HG02852 (cell line): Measurements from ENCODE around the gene ARPIN.
A peak's percentile ranks its signal among the peaks of the same experiment; 100 is the strongest.
"Not testable (repeated sequence)": the region's sequence is repeated elsewhere in the genome, so short reads cannot be mapped to it uniquely, and the experiment has no call there.

Source experiments
- ATAC-seq: cut with Tn5 transposase; IDR thresholded peaks from one replicate; pipeline ENCODE4 v1.9.1; 2021; ENCODE audit warnings: mild to moderate bottlenecking, moderate library complexity; ENCODE audit not compliant: unreplicated experiment

The ARPIN gene

DNA sequence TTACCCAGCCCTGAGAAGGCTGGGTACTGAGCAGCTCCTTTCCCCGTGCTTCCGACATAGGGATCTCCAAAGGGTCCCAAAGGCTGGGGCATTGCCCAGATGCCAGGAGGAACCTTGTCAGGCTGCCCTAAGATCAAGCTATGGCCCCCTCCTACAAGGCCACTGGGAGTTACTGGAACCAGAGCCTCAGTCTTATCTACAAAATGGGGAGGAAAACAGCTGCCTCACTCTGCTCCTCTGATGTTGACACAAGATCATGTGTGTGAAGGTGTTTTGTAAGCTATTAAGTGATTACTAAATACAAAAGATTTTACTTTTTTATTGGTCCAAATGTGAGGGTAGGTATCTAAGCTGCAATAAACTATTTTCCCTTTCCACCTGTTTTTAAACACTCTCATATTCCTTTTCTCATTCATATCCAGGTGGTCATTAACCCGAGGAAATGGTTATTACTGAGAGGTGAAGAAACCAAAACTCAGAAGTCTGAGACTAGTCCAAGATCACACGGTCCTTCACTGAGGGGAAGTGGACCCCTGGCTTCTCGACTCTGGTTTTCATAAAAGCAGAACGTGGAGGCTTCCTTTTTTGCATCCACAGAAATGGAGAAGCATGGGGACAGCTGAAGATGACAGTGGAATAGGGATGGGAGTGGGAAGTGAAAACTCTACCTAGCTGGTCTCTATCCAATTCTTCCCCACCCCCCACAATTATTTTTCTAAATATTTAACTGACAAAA is 1.7 kb downstream of the ARPIN start:
- ATAC-seq = no peak

DNA sequence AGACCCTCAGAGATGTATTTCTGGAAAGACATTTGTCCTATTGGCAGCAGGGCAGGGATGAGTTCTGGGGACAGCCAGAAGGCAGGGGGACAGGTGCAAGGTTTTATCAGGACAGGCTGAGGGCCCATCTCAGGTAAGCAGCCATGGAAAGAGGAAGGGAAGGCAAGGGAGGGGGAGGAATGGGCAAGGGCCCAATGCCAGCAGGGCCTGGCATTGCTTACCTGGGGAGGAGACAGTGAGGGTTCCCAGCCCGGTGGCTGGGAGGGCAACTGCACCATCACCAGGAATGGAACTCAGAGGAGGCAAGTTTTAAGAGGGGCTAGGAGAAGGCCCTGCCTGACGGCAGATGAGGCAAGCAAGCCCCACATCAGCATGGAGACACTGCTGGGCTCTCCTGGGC is 3.1 kb downstream of the ARPIN start:
- no peak for ATAC-seq

DNA sequence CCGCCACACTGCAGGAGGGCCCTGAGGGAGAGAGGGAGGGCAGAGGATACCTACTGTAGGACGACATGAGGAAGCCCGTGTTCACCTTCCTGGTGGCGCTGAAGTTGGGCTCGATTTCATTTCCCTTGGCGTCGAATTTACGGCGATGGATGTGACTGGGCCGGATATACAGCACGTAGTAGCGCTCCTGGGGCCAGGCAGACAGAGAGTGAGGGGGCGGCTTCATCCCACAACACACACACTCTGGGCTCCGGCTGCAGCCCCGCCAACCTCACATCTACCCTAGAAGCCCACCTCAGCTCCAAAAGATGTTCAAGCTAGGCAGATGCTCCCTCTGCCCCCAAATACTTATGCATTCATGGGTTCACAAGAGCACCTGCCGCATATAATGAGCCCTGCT is 4.5 kb downstream of the ARPIN start:
- no peak for ATAC-seq

DNA sequence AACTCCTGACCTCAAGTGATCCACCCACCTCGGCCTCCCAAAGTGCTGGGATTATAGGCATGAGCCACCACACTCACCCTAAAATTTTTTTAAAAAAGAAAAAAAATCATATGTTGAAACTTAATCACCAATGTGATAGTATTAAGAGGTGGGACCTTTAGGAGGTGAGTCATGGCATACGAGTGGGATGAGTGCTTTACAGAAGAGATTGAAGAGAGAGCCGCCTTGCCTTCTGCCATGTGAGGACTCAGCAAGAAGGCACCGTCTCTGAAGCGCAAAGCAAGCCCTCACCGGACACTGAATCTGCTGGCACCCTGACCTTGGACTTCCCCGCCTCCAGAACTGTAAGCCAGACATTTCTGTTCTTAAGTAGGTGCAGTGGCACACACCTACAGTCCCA is 5.5 kb downstream of the ARPIN start:
- ATAC-seq = no peak

DNA sequence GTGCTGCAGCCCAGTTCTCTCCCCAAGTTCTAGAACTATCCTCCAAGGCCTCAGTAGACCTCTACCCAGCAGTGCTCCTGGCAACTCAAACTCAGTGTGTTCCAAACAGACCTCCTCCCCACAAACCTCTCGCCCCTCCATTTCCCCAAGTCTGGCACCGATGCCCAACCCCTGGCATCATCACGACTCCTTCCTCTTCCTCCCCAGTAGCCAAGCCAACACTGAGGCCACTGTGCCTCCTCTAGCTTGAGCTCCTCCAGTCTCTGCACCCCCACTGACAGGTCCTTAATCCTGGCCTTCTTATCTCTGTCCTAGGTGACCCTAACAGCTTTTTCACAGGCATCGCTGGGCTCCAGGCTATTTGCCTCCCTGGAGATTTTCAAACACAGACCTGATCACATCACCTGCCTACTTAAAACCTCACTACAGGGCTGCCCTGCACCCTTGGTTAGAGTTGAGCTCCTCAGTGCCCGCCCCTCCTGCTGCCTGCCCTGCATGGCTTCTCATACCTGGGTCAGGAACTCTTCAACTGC is 6.8 kb downstream of the ARPIN start:
- no peak for ATAC-seq

DNA sequence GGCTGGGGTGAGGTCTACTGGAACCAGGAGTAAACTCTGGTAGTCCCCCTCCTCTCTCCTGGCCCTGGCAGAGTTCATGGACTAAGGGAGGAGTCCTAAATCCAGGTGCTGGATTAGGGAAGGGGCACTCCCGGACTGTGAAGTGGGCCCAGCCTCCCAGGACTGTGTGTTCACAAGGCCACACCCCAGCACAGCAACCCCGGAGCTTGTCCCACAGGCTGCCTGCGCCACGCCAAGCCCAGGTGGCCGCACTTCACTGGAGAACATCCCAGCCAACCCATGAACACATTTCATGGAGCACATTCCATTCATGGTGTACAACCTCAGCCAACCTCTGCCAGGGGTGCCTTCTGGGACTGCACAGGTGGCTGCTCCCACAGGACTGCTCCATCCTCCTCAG is 8.2 kb downstream of the ARPIN start:
- ATAC-seq = no peak

DNA sequence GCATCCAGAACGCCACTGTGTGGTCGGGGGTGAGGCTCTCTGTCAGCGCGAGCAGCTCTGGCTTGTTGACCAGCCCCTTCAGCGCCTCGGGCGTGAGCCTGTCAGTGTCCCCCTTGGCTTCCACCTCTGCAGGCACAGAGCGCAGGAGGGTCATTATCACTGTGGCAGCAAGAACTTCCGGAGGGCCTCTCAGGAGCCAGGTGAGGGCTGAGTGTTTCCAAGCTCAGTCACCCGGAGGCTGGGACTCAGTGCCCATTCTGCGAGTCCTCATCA is 9.0 kb downstream of the ARPIN start:
- no peak for ATAC-seq

DNA sequence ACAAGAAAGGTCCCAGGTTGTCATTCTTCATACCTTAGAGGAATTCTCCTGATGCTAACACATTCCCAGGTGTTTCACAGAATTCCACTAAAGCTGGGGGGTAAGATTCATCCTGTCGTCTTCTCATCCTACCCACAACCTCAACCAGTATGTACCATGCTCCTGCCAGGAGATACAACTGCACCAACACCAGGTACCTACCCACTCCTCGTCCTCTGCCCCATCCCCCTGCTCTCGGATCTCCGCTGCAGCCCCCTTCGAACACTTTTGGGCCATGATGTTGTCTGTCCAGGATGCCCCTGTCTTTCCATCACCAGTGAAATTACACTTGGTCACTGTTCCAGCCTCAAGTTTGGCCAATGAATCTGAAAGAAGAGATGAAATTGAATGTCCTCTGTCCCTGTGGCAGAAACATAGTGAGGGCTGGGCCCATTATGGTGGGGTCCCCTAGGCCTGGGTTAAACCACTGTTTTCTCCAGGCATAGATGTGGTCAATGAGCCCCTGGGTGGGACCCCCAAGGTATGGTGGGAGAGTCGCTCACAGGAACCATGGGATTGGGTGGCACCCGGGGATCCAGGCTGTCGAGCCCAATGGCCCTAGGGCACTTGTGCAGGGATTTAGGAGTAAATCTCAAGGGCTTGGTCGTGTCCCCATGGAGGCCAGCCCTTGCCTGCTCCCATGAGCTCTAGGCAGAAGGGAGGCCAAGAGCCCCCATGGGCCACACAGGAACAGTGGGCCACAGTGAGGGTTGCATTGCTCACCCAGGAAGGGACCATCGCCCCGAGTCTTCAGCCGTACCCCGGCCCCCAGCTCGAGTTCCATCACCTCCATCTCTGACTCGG is 9.5 kb downstream of the ARPIN start:
- ATAC-seq = no peak

DNA sequence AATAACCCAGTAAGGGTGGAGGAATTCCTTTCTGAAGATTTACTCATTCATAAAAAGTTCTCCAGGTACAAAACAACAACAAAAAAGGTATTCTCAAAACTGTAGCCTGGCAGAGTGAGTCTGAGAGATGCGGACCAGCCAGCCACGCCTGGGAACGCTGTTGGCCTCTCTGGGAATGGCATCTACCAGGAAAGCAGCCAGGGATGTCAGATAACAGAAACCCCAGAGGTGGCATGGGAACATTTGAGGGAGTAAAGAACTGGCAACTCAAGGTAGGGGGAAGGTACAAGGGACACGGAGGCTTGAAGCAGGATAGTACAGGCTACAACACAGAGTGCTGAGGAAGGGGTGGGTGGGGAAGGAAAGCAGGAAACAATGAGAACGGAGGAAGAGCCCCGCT is 11.9 kb downstream of the ARPIN start:
- ATAC-seq = no peak

DNA sequence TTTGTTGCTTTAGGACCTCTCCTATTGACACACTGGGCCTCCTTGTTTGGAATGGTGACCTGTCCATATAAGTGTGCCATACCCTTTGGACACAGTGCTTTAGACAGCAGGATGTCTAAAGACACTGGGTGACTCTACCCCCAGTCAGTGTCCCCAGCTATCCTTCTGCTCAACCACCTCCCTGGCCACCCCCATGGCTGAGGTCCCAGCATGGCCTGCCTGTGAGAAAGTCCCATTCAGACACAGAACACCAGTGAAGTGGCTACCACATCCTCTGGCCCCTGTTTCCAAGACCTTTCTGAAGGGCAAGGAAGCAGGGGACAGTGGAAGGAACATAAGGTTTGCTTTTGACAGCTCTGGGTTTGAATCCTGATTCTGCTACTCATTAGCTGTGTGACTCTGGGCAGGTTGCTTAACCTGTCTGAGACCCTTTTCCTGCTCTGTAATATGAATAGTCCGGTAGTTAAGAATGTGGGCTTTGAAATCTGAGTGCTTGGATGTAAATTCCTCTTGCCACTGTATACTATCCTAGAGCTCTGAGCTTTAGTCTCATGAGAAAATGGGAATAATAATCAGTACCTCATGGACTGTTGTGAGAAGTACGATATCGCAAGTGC is 12.7 kb downstream of the ARPIN start:
- ATAC-seq = no peak

DNA sequence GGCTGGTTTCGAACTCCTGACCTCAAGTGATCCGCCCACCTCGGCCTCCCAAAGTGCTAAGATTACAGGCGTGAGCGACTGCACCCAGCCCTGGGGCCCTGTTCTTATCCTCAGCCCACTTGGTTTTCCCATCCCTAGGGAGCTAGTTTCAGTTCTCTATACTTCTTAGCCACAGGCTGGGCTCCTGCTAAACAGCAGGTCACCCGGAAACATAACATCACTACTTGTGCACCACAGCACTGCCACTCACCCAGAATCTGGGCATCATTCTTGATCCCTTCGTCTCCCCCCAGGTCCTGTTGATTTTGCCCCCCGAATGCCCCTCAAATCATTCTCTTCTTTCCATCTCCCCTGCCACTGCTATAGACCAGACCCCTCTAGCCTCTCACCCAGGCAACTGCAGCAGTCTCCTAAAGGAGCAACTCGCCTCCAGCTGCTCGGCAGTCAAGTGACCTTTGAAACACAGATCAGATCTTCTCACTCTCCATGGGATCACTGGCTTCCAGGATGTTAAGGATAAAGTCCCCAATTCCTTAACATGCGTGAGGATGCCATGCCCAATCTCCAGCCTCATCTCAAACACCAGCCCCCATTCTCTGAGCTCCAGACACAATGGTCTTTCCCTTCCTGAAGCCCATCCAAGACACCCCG is 13.3 kb downstream of the ARPIN start:
- ATAC-seq = no peak

DNA sequence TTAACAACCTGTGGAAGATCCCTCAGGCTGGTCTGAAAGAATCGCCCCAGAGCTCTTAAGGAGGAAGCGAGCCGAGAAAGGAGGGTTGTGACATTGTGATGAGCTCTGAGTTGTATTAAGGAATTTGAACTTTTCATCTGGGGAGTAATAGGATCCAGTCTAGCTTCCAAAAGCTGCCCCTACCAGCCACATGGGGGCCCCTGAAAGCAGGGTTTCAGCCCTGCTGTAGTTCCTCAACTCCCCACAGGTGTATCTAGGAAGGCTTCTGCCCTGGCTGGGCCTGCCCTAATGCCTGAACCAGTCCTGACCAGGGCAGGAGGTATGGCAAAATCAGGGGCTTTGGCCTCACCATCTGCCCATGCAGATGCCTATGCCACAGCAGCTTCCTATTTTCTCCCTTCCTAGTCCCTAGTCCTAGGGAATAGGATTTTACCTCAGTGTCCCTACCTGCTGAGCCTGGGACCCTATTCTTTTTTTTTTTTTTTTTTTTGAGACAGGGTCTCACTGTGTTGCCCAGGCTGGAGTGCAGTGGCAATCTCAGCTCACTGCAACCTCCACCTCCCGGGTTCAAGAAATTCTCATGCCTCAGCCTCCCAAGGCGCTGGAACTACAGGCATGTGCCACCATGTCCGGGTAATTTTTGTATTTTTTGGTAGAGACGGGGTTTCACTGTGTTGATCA is 14.0 kb downstream of the ARPIN start:
- ATAC-seq = no peak

DNA sequence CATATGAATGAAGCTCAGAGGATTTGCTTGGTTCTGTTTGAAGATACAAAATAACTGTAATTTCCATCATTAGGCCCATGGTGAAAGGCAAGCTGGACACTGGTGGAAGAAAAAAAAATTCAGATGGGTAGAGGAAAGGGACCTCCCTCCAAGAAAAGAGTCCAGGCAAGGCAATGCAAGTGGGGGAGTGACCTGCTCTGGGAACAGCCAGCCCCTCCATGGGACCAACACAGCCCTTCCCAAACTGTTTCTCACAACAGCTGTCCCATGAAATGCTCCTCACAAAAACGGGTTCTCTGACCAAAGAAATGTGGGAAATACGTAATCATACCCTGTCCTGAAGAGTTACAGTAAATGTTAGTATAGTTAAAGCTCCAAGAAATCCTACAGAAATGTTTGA is 14.6 kb downstream of the ARPIN start:
- ATAC-seq = no peak

DNA sequence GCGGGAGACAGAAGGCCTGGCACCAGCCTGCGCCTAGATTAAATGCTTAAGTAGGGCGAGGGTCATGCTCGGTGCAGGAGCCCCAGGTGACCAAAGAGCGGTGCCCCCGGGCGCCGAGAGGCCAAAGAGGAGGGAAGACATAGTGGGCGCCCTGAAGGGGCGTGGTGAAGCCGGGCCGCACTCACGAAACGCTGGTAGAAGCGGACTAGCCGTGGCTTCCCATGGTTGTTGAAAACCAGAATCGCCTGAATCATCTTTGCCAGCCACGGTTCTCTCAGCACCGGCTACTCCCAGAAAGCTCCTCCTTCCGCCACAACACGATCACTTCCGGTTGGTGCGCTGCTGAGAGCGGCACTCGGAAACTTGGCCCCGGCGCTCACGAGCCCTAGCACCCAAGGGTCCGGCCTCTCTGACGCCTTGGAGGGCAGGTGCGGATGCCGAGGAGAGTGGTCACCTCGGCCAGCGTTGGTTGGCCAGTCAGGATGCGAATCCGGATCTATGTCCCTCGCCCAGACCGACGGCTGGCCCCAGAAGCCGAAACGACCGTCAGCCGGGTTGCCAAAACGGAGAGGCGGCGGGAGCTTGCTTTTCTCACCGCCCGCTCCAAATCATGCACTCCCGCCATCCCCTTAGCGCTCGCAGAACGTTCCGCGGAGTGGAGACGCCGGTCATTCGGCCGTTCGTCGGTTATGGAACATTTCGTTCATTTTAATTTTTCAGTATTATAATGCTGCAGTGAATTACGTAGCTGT is 18.9 kb downstream of the ARPIN start, which contains the start of gene AP3S2:
AP3S2 (minus strand) TSS at position 299 of the 752 bp plus-strand sequence; CDS start at position 254, 45 bp downstream.
- peak; percentile 90 for ATAC-seq

DNA sequence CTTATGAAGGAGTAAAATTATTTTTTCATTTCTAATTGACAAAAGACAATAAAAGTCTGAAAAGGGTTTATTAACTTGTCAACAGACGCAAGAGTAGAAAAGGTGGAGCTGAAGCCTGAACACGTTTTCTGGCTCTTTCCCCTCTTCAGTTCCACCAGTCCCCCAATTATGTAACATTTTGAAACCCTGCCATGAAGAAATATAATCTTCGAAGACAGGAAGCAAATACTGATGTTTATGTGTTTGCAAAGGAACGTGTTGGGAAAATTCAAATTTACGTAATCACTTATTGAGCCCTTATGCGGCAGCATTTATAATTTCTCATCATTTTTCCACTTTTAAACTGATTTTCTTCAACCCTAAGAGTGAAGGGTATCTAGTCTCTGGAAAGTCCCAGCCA is 19.7 kb downstream of the ARPIN start:
- ATAC-seq = no peak

DNA sequence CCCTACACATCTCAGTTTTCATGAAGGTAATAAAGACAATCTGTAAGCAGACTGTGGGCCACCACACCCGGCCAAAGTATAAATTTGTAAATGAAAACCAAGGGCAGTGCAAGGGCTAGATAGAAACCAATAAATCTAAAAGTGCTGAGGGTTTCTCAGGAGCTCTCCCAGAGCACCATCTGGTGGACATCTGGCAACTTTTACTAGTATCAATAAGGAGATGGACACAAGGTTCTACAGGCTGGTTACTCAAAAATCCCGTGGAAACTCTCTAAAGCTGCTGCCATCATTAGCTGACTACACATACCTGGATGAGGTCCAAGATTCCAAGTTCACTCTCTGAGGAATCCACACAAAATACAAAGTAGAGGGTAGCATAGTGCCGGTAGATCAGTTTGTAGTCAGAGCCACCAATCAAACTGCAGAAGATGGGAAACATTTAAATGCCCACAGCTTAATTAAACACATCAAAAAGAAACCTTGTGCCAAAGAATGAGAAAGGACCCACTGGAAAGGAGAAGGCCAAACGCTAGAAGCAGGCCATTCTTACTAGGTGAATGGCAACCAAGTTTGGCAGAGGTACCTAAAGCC is 24.4 kb downstream of the ARPIN start:
- no peak for ATAC-seq

DNA sequence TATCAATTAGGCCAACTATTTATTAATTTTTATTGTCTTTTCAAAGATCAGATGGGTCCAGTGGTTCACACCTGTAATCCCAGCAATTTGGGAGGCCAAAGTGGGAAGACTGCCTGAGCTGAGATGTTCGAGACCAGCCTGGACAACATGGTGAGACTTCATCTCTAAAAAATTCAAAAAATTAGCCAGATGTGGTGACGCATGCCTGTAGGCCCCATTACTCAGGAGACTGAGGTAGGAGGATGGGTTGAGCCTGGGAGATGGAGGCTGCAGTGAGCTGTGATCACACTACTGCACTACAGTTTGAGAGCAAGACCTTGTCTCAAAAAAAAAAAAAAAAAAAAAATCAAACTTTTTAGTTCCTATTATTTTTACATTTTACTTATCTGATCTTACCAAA is 27.1 kb downstream of the ARPIN start:
- no peak for ATAC-seq

DNA sequence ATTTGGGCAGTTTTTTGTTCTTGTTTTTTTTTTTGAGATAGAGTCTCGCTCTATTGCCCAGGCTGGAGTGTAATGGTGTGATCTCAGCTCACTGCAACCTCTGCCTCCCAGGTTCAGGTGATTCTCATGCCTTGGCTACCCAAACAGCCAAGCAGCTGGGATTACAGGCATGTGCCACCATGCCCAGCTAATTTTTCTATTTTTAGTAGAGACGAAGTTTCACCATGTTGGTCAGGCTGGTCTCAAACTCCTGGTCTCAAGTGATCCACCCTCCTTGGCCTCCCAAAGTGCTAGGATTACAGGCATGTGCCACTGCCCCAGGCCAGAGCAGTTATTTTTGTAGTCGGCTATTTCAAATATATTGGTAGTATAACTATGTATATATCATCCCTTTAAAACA is 27.6 kb downstream of the ARPIN start:
- not testable (repeated sequence) for ATAC-seq

DNA sequence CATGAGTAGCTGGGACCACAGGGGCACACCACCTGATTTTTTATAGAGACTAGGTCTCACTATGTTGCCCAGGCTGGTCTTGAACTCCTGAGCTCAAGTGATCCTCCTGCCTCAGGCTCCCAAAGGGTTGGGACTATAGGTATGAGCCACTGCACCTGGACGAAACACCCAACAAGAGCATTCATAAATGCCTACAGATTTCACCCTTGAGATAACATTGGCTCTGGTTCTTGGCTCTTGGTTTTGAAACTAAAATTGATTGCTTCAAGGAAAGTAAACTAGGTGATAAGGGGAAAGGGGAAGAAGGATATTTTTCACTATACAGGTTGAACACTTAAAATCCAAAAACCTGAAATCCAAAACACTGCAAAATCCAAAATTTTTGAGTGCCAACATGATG is 29.2 kb downstream of the ARPIN start:
- no peak for ATAC-seq

DNA sequence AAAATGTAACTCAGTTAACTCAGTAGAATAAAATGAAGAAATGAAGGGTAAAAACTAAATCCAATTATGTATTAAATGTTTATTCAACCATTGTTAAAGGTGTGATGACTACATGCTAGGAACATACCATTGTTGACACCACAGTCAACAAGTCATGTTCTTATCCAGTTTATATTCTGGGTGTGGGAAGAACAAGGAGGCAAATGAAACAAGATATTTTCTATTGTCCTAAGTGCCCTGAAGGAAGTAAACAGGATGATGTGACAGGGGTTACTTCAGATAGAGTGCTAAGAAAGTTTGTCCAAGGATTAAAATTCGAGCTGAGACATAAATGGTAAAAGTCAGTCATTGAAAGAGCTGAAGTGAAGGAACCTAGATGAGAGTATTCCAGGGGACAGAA is 32.0 kb downstream of the ARPIN start:
- ATAC-seq = no peak
